HepG2 (cell line): ENCODE results near the gene PRR15L. TPM values are rescaled to one million over a fixed set of nuclear protein-coding genes. Genes with fewer than 3 reads are reported as not detected.

Experiments
- ATAC-seq: fragments of 200-7000 bp; cut with Tn5 transposase; 3 replicates; pipeline ENCODE4 v1.9.1; 2020; ENCODE audit warnings: mild to moderate bottlenecking, moderate library complexity
- BruUV-seq: library from RNA; stranded (reverse); fragments of 400-500 nt; replicated peaks from 2 replicates; lab custom pipeline; 2021; lab: Mats Ljungman, UMichigan
- CTCF ChIA-PET: fragments of 300-600 bp; formaldehyde crosslinking; extraction: SDS; loops from one replicate; lab custom pipeline; 2021; ENCODE audit warnings: low total read pairs, inconsistent platforms, low intra/inter-chr PET ratio; lab: Yijun Ruan, JAX
- POLR2A ChIA-PET: fragments of 350-600 bp; sonication (Branson Sonifier 250); formaldehyde crosslinking; loops from one replicate; lab custom pipeline; 2020; ENCODE audit warnings: antibody characterized with exemption, inconsistent platforms; lab: Yijun Ruan, JAX
- DNase-seq: peaks from one replicate; pipeline ENCODE4 v3.0.0-alpha.2; 2015; ENCODE audit warnings: low spot score
- FAIRE-seq: peaks from 3 replicates; lab custom pipeline; 2011; peaks lifted over from hg19 to GRCh38; lab: Jason Lieb, UNC
- H2AFZ ChIP-seq: one replicate; pipeline ENCODE4 v1.6.1; 2011; ENCODE audit warnings: low read length, inconsistent platforms
- H3K27ac ChIP-seq: fragments of 300-600 bp; 3 replicates; pipeline ENCODE4 v1.8.0; 2011; ENCODE audit warnings: mixed run types, mild to moderate bottlenecking, mixed read lengths, low read length, inconsistent platforms; ENCODE audit not compliant: insufficient read depth; ENCODE audit errors: extremely low read length
- H3K27me3 ChIP-seq, 2 experiments: fragments of 200-600 bp in 1 of 2; 2 replicates in 1 of 2; 3 replicates in 1 of 2; pipeline versions ENCODE4 v1.6.0 to v1.8.0; 2011; ENCODE audit warnings: low read length in 2 of 2, mild to moderate bottlenecking in 2 of 2, moderate library complexity in 2 of 2, inconsistent platforms in 1 of 2; ENCODE audit not compliant: insufficient read depth in 2 of 2, control insufficient read depth in 1 of 2
- H3K36me3 ChIP-seq, 2 experiments: fragments of 200-600 bp in 1 of 2; replicated peaks in 1 of 2; 2 replicates in 1 of 2; 3 replicates in 1 of 2; pipeline versions ENCODE4 v1.5.1 to v1.8.0; 2011; ENCODE audit warnings: low read length in 2 of 2, inconsistent platforms in 1 of 2; ENCODE audit not compliant: insufficient read depth in 2 of 2, control insufficient read depth in 1 of 2
- H3K4me1 ChIP-seq: 2 replicates; pipeline ENCODE4 v1.5.1; 2012; ENCODE audit warnings: low read length, inconsistent platforms; ENCODE audit not compliant: insufficient read depth
- H3K4me2 ChIP-seq: 2 replicates; pipeline ENCODE4 v1.6.0; 2011; ENCODE audit warnings: low read depth, low read length, inconsistent platforms
- H3K4me3 ChIP-seq, 3 experiments: fragments of 200-600 bp in 1 of 3; sonication (generic), shearing (Covaris generic) in 1 of 3; replicated peaks in 1 of 3; 2 replicates each; pipeline ENCODE4 v1.5.1; 2011 to 2016; ENCODE audit warnings: low read length in 3 of 3, inconsistent platforms in 2 of 3, low read depth in 2 of 3, mild to moderate bottlenecking in 2 of 3, control low read depth in 1 of 3, mixed read lengths in 1 of 3; ENCODE audit not compliant: insufficient read depth in 1 of 3
- H3K79me2 ChIP-seq: one replicate; pipeline ENCODE4 v1.6.1; 2011; ENCODE audit warnings: low read length, inconsistent platforms; ENCODE audit not compliant: insufficient read depth
- H3K9ac ChIP-seq: 2 replicates; pipeline ENCODE4 v1.6.0; 2011; ENCODE audit warnings: mild to moderate bottlenecking, low read depth, low read length, inconsistent platforms; ENCODE audit not compliant: insufficient read depth
- H3K9me3 ChIP-seq: 2 replicates; pipeline ENCODE4 v1.5.1; 2012; ENCODE audit warnings: mild to moderate bottlenecking, low read length
- H4K20me1 ChIP-seq: 2 replicates; pipeline ENCODE4 v1.6.0; 2011; ENCODE audit warnings: inconsistent platforms, mild to moderate bottlenecking, low read length, moderate library complexity; ENCODE audit not compliant: insufficient read depth
- CBX2 ChIP-seq, 2 experiments: fragments of 200-600 bp in 1 of 2; sonication (generic); formaldehyde crosslinking in 1 of 2; IDR thresholded peaks; 2 replicates each; pipeline versions ENCODE4 v1.7.0 to v1.8.1; 2018 to 2022; ENCODE audit warnings: low read depth in 2 of 2, low read length in 1 of 2, mild to moderate bottlenecking in 1 of 2, missing genetic modification reagents in 1 of 2
- CBX5 ChIP-seq: sonication (generic); formaldehyde crosslinking; IDR thresholded peaks from 2 replicates; pipeline ENCODE4 v1.4.0; 2020; ENCODE audit warnings: missing genetic modification reagents, borderline replicate concordance
- ELF3 ChIP-seq: IDR thresholded peaks from 2 replicates; pipeline ENCODE4 v1.6.1; 2016; ENCODE audit warnings: missing genetic modification reagents, missing compliant biosample characterization
- GLMP ChIP-seq: sonication (generic); formaldehyde crosslinking; IDR thresholded peaks from 2 replicates; pipeline ENCODE4 v1.9.0; 2021; ENCODE audit warnings: missing genetic modification reagents, mild to moderate bottlenecking, borderline replicate concordance
- MTF2 ChIP-seq: sonication (generic); formaldehyde crosslinking; IDR thresholded peaks from 2 replicates; pipeline ENCODE4 v1.5.0; 2020; ENCODE audit warnings: missing genetic modification reagents, borderline replicate concordance
- NKX3-1 ChIP-seq: sonication (generic); formaldehyde crosslinking; IDR thresholded peaks from 2 replicates; pipeline ENCODE4 v1.5.0; 2020; ENCODE audit warnings: missing genetic modification reagents
- NR0B2 ChIP-seq: sonication (generic); formaldehyde crosslinking; IDR thresholded peaks from 2 replicates; pipeline ENCODE4 v1.4.0; 2020; ENCODE audit warnings: mild to moderate bottlenecking, missing genetic modification reagents
- ZBTB33 ChIP-seq: sonication (generic); formaldehyde crosslinking; IDR thresholded peaks from 2 replicates; pipeline ENCODE4 v1.4.0; 2020; ENCODE audit warnings: missing genetic modification reagents
- ZC3H4 ChIP-seq: sonication (generic); formaldehyde crosslinking; IDR thresholded peaks from 2 replicates; pipeline ENCODE4 v1.4.0; 2020; ENCODE audit warnings: missing genetic modification reagents, borderline replicate concordance
- ZFP62 ChIP-seq: sonication (generic); formaldehyde crosslinking; IDR thresholded peaks from 2 replicates; pipeline ENCODE4 v1.4.0; 2020; ENCODE audit warnings: missing genetic modification reagents
- ZFYVE20 ChIP-seq: sonication (generic); formaldehyde crosslinking; IDR thresholded peaks from 2 replicates; pipeline ENCODE4 v1.8.0; 2023; ENCODE audit warnings: low read depth, mild to moderate bottlenecking, moderate library complexity, missing genetic modification reagents, borderline replicate concordance
- ZKSCAN8 ChIP-seq: IDR thresholded peaks from 2 replicates; pipeline ENCODE4 v1.6.1; 2016; ENCODE audit warnings: borderline replicate concordance, missing genetic modification reagents, missing compliant biosample characterization
- ZNF430 ChIP-seq: sonication (generic); formaldehyde crosslinking; IDR thresholded peaks from 2 replicates; pipeline ENCODE4 v1.9.0; 2021; ENCODE audit warnings: mild to moderate bottlenecking, missing genetic modification reagents
- ZSCAN25 ChIP-seq: sonication (generic); formaldehyde crosslinking; IDR thresholded peaks from 2 replicates; pipeline ENCODE4 v1.8.0; 2022; ENCODE audit warnings: mild to moderate bottlenecking, missing genetic modification reagents
- WGBS: methylation state at CpG from one replicate; pipeline ENCODE4 v1.1.6; 2017; ENCODE audit warnings: low lambda C conversion rate; 5-methylcytosine and 5-hydroxymethylcytosine counted together
- in situ Hi-C: cut with HindIII; loops from 2 replicates; pipeline ENCODE4 v1.10.0; 2017; ENCODE audit warnings: low pct_unique_long_range_greater_than_20kb; ENCODE audit not compliant: extremely low pct_ligation_motif_present
- intact Hi-C: fragments of 100-400 bp; cut with micrococcal nuclease; formaldehyde crosslinking; loops from one replicate; pipeline ENCODE4 v1.10.0; 2022; ENCODE audit not compliant: unreplicated experiment
- polyA plus RNA-seq, 8 experiments: library from polyadenylated mRNA; depleted of rRNA in 3 of 8; stranded (reverse) in 7 of 8; unstranded in 1 of 8; fragments of >200 nt; fragmentation: Illumina TruSeq in 4 of 8; extraction: Trizol in 4 of 8; gene quantifications; 2 replicates each; pipeline versions ENCODE4 v1.2.1 to v1.2.3, GENCODE V29; 2011 to 2016; ENCODE audit warnings: low read depth in 4 of 8, missing spikeins in 1 of 8, mixed read lengths in 1 of 8; ENCODE audit not compliant: insufficient read depth in 1 of 8
- total RNA-seq, 5 experiments: library from RNA; depleted of rRNA; stranded (reverse); fragments of >200 nt; fragmentation: Illumina TruSeq; extraction: Trizol; gene quantifications; 2 replicates each; pipeline ENCODE4 v1.2.3, GENCODE V29; 2016; ENCODE audit warnings: low read depth in 1 of 5
- TF ChIP-seq, protein P1 (sequence below): sonication (generic); formaldehyde crosslinking; IDR thresholded peaks from 2 replicates; pipeline ENCODE4 v1.4.0; 2020; ENCODE audit warnings: missing genetic modification reagents
- TF ChIP-seq, protein P2 (sequence below): sonication (generic); formaldehyde crosslinking; IDR thresholded peaks from 2 replicates; pipeline ENCODE4 v1.4.0; 2020; ENCODE audit warnings: mild to moderate bottlenecking, missing genetic modification reagents, borderline replicate concordance

PRR15L gene
- total and polyA plus RNA-seq, 2 of the 13 experiments (the other 11 are each of a cell fraction or from before 2014, with no cell fraction given), result 0.44 to 2.0 TPM

GRCh38 chr17:47928415-47928814 lies 29.3 kb downstream of the PRR15L start:
- Histone ChIP-seq H3K4me2 (no peak overlapping the region), H2AFZ (no peak overlapping the region), H3K9me3 (no peaks in the 10 kb centered on the region), H3K36me3 (peaks cover 11 to 17% of the 10 kb centered on the region in 2 experiments), H3K4me1 (peaks cover 35% of the 10 kb centered on the region), H4K20me1 (no peaks in the 10 kb centered on the region), H3K9ac (no peak overlapping the region), H3K4me3 (no peak overlapping the region), H3K27me3 (no peaks in the 10 kb centered on the region), H3K79me2 (no peaks in the 10 kb centered on the region), H3K27ac (no peak overlapping the region)
- POLR2A ChIA-PET, result interaction anchor here (2.6 kb wide), 1 partner anchor 13 kb away, joined by 17 read pairs; the partner anchor contains the start of gene PNPO
- no peak for DNase-seq
- 84% methylated on average over 2 of the region's 2 CpGs for WGBS
- no peak for FAIRE-seq
- no TSS peak for BruUV-seq
- in situ Hi-C loops (no loop called here), intact Hi-C loops (no loop called here)
- CTCF ChIA-PET, result no interaction called here
- no peak for ATAC-seq
- TF ChIP-seq ELF3 (CRISPR knock-in tag), result no peak
- no peak for TF ChIP-seq CBX5 (CRISPR knock-in tag)
- no peak for TF ChIP-seq ZBTB33
- no peak for TF ChIP-seq NKX3-1
- TF ChIP-seq, protein P1, sequence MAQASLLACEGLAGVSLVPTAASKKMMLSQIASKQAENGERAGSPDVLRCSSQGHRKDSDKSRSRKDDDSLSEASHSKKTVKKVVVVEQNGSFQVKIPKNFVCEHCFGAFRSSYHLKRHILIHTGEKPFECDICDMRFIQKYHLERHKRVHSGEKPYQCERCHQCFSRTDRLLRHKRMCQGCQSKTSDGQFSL (CRISPR knock-in tag), result no peak
- TF ChIP-seq ZFP62 (CRISPR knock-in tag), result no peak
- TF ChIP-seq, protein P2, sequence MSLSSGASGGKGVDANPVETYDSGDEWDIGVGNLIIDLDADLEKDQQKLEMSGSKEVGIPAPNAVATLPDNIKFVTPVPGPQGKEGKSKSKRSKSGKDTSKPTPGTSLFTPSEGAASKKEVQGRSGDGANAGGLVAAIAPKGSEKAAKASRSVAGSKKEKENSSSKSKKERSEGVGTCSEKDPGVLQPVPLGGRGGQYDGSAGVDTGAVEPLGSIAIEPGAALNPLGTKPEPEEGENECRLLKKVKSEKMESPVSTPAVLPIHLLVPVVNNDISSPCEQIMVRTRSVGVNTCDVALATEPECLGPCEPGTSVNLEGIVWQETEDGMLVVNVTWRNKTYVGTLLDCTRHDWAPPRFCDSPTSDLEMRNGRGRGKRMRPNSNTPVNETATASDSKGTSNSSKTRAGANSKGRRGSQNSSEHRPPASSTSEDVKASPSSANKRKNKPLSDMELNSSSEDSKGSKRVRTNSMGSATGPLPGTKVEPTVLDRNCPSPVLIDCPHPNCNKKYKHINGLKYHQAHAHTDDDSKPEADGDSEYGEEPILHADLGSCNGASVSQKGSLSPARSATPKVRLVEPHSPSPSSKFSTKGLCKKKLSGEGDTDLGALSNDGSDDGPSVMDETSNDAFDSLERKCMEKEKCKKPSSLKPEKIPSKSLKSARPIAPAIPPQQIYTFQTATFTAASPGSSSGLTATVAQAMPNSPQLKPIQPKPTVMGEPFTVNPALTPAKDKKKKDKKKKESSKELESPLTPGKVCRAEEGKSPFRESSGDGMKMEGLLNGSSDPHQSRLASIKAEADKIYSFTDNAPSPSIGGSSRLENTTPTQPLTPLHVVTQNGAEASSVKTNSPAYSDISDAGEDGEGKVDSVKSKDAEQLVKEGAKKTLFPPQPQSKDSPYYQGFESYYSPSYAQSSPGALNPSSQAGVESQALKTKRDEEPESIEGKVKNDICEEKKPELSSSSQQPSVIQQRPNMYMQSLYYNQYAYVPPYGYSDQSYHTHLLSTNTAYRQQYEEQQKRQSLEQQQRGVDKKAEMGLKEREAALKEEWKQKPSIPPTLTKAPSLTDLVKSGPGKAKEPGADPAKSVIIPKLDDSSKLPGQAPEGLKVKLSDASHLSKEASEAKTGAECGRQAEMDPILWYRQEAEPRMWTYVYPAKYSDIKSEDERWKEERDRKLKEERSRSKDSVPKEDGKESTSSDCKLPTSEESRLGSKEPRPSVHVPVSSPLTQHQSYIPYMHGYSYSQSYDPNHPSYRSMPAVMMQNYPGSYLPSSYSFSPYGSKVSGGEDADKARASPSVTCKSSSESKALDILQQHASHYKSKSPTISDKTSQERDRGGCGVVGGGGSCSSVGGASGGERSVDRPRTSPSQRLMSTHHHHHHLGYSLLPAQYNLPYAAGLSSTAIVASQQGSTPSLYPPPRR (CRISPR knock-in tag), result no peak
- TF ChIP-seq ZFYVE20 (CRISPR knock-in tag), result no peak
- TF ChIP-seq ZC3H4 (CRISPR knock-in tag), result no peak
- TF ChIP-seq CBX2 (IDR thresholded peaks at IDR 0.05; ENCODE audit: low read depth, low read length), result no peak
- TF ChIP-seq CBX2 (CRISPR knock-in tag; IDR thresholded peaks at IDR 0.05; ENCODE audit: low read depth), result no peak
- no peak for TF ChIP-seq MTF2 (CRISPR knock-in tag)
- no peak for TF ChIP-seq GLMP
- no peak for TF ChIP-seq ZSCAN25 (CRISPR knock-in tag)
- TF ChIP-seq NR0B2 (CRISPR knock-in tag), result no peak
- no peak for TF ChIP-seq ZNF430 (CRISPR knock-in tag)
- no peak for TF ChIP-seq ZKSCAN8 (CRISPR knock-in tag)
